Upper lobe of left lung (tissue), 6 donors: Measurements from ENCODE around the gene KMT2D. TPM values are rescaled to one million over a fixed set of nuclear protein-coding genes. Genes with fewer than 3 reads are reported as not detected.

Source experiments
- ATAC-seq, 2 donors: fragments of 200-7000 bp; cut with Tn5 transposase; one replicate each; pipeline ENCODE4 v1.9.1; 2022; ENCODE audit warnings: mild to moderate bottlenecking in 2 of 2, moderate library complexity in 2 of 2; ENCODE audit not compliant: low FRiP score in 2 of 2
- DNase-seq, 2 donors: peaks; one replicate each; pipeline ENCODE4 v3.0.0-alpha.2; 2019 to 2020
- H3K27ac ChIP-seq, 4 donors: fragments of 200-600 bp; sonication (generic); one replicate each; pipeline ENCODE4 v1.5.1; 2016 to 2019
- H3K27me3 ChIP-seq, 4 donors: fragments of 200-600 bp; sonication (generic); one replicate each; pipeline ENCODE4 v1.5.1; 2017 to 2019
- H3K36me3 ChIP-seq, 4 donors: fragments of 200-600 bp; sonication (generic); one replicate each; pipeline ENCODE4 v1.5.1; 2016 to 2019
- H3K4me1 ChIP-seq, 4 donors: fragments of 200-600 bp; sonication (generic); one replicate each; pipeline ENCODE4 v1.5.1; 2018 to 2019
- H3K4me3 ChIP-seq, 4 donors: fragments of 200-600 bp; sonication (generic); one replicate each; pipeline ENCODE4 v1.5.1; 2017 to 2019; ENCODE audit warnings: mild to moderate bottlenecking in 2 of 4, moderate library complexity in 1 of 4
- H3K9me3 ChIP-seq, 4 donors: fragments of 200-600 bp; sonication (generic); one replicate each; pipeline ENCODE4 v1.5.1; 2018 to 2019
- EP300 ChIP-seq, 4 donors: sonication (generic); formaldehyde crosslinking; IDR thresholded peaks; one replicate each; pipeline ENCODE4 v1.5.1; 2017; ENCODE audit warnings: antibody characterized with exemption in 4 of 4, control low read depth in 2 of 4
- POLR2A ChIP-seq, 4 donors: fragments of 450-650 bp; IDR thresholded peaks; one replicate each; pipeline ENCODE4 v1.5.1; 2016 to 2017; ENCODE audit warnings: antibody characterized with exemption in 4 of 4, mild to moderate bottlenecking in 2 of 4
- POLR2AphosphoS5 ChIP-seq, 2 donors: sonication (generic); formaldehyde crosslinking; IDR thresholded peaks; one replicate each; pipeline ENCODE4 v1.5.1; 2017; ENCODE audit warnings: antibody characterized with exemption in 2 of 2
- WGBS, 2 donors: methylation state at CpG; one replicate each; pipeline ENCODE4 v1.1.5; 2017 to 2018; 5-methylcytosine and 5-hydroxymethylcytosine counted together
- total RNA-seq, 6 donors: library from RNA; depleted of rRNA in 4 of 6; stranded (reverse); fragments of >200 nt in 4 of 6; gene quantifications; one replicate each; pipeline versions ENCODE4 v1.1.0 to v1.2.1, GENCODE V29; 2016 to 2021
- TF ChIP-seq, protein P1 (sequence below), 6 experiments: fragments of 450-650 bp in 4 of 6; fragments of 200-600 bp in 2 of 6; sonication (generic) in 2 of 6; IDR thresholded peaks; one replicate each; pipeline ENCODE4 v1.5.1; 2016 to 2019; ENCODE audit warnings: antibody characterized with exemption in 6 of 6
- donor health status: DM: no; HTN: no; CAD: no; lungs with moderate emphysema.
- donor health status: DM: no; HTN: yes; CAD: no; lungs with severe emphysema.

KMT2D gene
- total RNA-seq, 6 donors from 2014 or later: 91.5 to 250 (median 112) TPM

GRCh38 chr12:49032679-49033447, 27.7 kb downstream of the KMT2D start:
- Histone ChIP-seq H3K4me3 (no peak overlapping the region), H3K27me3 (no peaks in the 10 kb centered on the region), H3K36me3 (peaks cover 41 to 98% (median 82%) of the 10 kb centered on the region in 4 donors), H3K9me3 (no peaks in the 10 kb centered on the region), H3K27ac (no peak overlapping the region), H3K4me1 (peaks cover 0 to 16% (median 7%) of the 10 kb centered on the region in 4 donors)
- 40 to 63% methylated on average over 1 to 3 of the region's 3 CpGs for WGBS, 2 donors
- TF ChIP-seq POLR2A (IDR thresholded peaks at IDR 0.05): no peak
- TF ChIP-seq, protein P1, sequence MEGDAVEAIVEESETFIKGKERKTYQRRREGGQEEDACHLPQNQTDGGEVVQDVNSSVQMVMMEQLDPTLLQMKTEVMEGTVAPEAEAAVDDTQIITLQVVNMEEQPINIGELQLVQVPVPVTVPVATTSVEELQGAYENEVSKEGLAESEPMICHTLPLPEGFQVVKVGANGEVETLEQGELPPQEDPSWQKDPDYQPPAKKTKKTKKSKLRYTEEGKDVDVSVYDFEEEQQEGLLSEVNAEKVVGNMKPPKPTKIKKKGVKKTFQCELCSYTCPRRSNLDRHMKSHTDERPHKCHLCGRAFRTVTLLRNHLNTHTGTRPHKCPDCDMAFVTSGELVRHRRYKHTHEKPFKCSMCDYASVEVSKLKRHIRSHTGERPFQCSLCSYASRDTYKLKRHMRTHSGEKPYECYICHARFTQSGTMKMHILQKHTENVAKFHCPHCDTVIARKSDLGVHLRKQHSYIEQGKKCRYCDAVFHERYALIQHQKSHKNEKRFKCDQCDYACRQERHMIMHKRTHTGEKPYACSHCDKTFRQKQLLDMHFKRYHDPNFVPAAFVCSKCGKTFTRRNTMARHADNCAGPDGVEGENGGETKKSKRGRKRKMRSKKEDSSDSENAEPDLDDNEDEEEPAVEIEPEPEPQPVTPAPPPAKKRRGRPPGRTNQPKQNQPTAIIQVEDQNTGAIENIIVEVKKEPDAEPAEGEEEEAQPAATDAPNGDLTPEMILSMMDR (IDR thresholded peaks at IDR 0.05): no peak
- no peak for TF ChIP-seq POLR2AphosphoS5 (IDR thresholded peaks at IDR 0.05)
- TF ChIP-seq EP300 (IDR thresholded peaks at IDR 0.05): no peak
- DNase-seq: peak in 1 of 2 donors; percentile 48
- ATAC-seq: no peak

GRCh38 chr12:49032276-49032675, 28.3 kb downstream of the KMT2D start:
- Histone ChIP-seq H3K36me3 (peaks cover 40 to 98% (median 82%) of the 10 kb centered on the region in 4 donors), H3K27ac (no peak overlapping the region), H3K9me3 (no peaks in the 10 kb centered on the region), H3K4me1 (peaks cover 0 to 16% (median 7%) of the 10 kb centered on the region in 4 donors), H3K4me3 (no peak overlapping the region), H3K27me3 (no peaks in the 10 kb centered on the region)
- TF ChIP-seq EP300 (IDR thresholded peaks at IDR 0.05) (no peak), POLR2AphosphoS5 (IDR thresholded peaks at IDR 0.05) (no peak)
- WGBS, 2 donors: 82% methylated on average over 4 of the region's 4 CpGs
- ATAC-seq: no peak
- DNase-seq: no peak

- Histone ChIP-seq H3K36me3 (peaks cover 40 to 98% (median 83%) of the 10 kb centered on the region in 4 donors), H3K4me1 (peaks cover 0 to 16% (median 7%) of the 10 kb centered on the region in 4 donors), H3K27me3 (no peaks in the 10 kb centered on the region), H3K4me3 (no peak overlapping the region), H3K9me3 (no peaks in the 10 kb centered on the region), H3K27ac (peak overlapping the region in 1 of 4 donors; percentile 0)
- WGBS, 2 donors: 86% methylated on average over 5 of the region's 8 CpGs; no CpG with 5 or more reads in 1 of the 2 donors
- ATAC-seq (no peak), DNase-seq (peak in 1 of 2 donors; percentile 48)
- no peak for TF ChIP-seq EP300 (IDR thresholded peaks at IDR 0.05)
- TF ChIP-seq, protein P1 (IDR thresholded peaks at IDR 0.05): no peak
- no peak for TF ChIP-seq POLR2A (IDR thresholded peaks at IDR 0.05)
- TF ChIP-seq POLR2AphosphoS5 (IDR thresholded peaks at IDR 0.05): no peak
These were observed 28.9 kb downstream of the KMT2D start for GRCh38 chr12:49031573-49032161.

DNA sequence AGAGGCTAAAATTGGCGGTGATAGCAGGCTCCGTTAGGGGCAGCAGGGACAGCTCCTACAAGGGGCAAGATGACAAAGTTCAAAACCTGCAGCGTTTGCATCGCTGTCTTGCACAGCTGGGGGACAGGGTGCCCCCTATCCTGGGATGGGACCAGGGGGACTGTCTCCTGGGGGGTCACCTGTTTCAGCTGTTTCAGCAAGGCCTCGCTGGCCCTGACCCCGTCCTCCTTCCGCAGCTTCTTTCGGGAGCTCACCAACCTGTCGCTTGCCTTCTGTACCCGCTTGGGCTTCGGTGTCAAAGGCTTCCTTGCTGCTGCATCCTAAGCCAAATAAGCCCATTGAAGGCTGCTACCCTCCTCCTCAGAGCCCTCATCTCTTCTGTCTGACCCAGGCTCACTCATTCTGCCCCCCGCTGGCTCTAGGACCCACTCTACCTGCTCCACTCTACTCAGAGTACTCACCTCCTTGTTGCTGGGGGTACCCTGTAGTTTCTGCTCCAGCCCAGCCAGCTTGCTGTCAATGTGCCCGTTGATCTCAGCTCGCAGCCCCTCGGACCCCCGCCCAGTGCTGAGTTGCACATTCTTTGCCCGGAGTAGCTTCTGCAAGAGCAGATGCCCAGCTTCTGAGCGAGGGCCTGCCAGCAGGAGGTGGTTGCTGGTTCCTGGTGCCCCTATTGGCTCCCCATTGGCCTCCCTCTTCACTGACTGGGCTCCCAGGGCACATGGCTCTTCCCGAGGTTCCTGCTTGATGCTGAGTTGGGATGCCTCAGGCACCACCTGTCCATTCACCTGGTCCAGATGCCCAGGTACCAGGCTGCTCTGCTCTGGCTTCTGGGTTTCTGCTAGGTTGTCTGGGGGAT, 29.7 kb downstream of the KMT2D start:
- DNase-seq: peak in 1 of 2 donors; percentile 55
- no peak overlapping the region for H3K27ac ChIP-seq
- H3K27me3 ChIP-seq: no peaks in the 10 kb centered on the region
- WGBS, 2 donors: 94 to 95% methylated on average over 14 to 19 of the region's 19 CpGs
- no peak overlapping the region for H3K4me3 ChIP-seq
- H3K9me3 ChIP-seq: no peaks in the 10 kb centered on the region
- peaks cover 48 to 99% (median 87%) of the 10 kb centered on the region in 4 donors for H3K36me3 ChIP-seq
- TF ChIP-seq, protein P1 (IDR thresholded peaks at IDR 0.05): no peak
- no peak for ATAC-seq
- H3K4me1 ChIP-seq: peaks cover 0 to 16% (median 7%) of the 10 kb centered on the region in 4 donors

DNA sequence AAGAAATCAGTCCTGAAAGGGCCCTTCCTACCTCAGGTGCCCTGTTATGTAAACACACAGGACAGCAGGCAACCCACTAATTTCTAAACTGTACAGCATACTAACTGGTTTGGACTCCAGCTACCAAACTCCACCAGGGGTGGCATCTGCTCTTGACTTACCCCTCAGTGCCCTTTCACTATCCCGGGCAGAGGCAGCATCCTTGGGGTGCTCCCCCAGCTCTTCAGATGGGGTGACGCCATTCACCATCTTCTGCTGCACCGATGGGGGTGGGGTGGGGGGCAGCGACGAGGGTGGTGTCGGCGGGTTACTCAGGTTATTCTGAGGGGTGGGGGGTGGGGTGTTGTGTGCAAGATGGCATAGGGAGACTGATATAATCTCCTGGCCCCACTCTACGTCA, 30.5 kb downstream of the KMT2D start:
- TF ChIP-seq POLR2A (IDR thresholded peaks at IDR 0.05): no peak
- TF ChIP-seq POLR2AphosphoS5 (IDR thresholded peaks at IDR 0.05): no peak
- TF ChIP-seq EP300 (IDR thresholded peaks at IDR 0.05): no peak
- Histone ChIP-seq H3K4me1 (peaks cover 0 to 16% (median 7%) of the 10 kb centered on the region in 4 donors), H3K27me3 (no peaks in the 10 kb centered on the region), H3K4me3 (no peak overlapping the region), H3K27ac (no peak overlapping the region), H3K9me3 (no peaks in the 10 kb centered on the region), H3K36me3 (peaks cover 53 to 100% (median 89%) of the 10 kb centered on the region in 4 donors)
- WGBS, 2 donors: 84 to 100% methylated on average over 1 to 6 of the region's 8 CpGs
- ATAC-seq (no peak), DNase-seq (peak in 1 of 2 donors; percentile 33)
